ENCODE data around the gene TMEM269.
A peak's percentile ranks its signal among the peaks of the same experiment; 100 is the strongest.
"Not testable (repeated sequence)": the region's sequence is repeated elsewhere in the genome, so short reads cannot be mapped to it uniquely, and the experiment has no call there.

The TMEM269 gene

GRCh38 chr1:42748461-42749410 lies 36.1 kb upstream of the TMEM269 start:
- DNase-seq: no peak

DNA sequence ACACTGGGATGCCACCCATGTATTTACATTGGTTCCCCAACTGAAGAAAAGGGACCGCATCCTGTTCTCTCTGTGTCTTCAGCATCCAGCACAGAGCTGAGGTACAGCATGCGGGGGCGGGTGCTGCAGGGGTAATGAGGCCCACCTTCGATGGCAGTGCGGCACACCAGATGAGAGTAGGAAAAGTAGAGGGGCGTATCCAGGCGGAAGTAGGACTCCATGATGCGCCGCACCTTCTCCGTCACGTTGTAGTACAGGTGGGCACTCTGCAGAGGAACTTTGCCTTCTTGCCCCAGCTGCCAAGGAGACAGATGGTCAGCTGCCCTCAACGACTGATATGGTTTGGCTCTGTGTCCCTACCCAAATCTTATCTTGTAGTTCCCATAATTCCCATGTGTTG lies 34.8 kb upstream of the TMEM269 start:
- DNase-seq: no peak

GRCh38 chr1:42751511-42752070 lies 33.2 kb upstream of the TMEM269 start:
- DNase-seq: not testable (repeated sequence)

DNA sequence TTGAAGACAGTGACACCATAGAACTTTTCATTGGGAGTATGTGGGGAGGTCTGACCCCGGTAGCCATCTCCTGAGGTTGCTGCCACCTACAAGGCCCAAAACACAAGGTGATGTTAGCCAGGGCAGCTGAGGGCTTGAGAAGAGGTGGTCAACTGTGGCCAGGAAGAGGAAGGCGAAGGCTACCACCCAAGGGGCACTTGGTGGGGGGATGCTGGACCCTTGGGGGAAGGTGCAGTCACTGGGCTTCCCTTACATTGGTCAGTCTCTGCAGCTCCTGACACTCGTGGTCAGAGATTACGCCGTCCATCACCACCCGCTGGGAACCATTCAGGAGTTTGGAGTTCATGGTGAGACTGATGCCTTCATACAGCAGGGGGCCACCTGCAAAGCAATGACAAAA lies 32.5 kb upstream of the TMEM269 start:
- DNase-seq: no peak

DNA sequence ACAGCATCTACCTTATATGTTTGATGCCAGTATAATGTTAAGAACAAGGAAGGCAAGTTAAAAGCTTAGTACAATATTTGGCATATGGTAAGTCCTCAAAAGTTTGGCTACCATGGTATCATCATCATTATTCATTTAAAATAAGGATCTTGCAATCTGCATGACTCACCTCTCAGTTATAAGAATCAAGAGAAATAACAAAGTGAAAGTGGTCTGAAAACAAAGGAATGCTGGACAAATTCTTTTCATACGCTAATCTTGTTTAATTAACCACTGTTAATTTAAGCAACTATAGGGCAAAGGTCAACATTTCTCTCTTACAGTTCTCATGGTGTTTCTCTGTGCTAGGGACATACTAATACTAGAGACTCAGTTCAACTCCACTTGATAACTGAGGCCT lies 31.7 kb upstream of the TMEM269 start:
- no peak for DNase-seq

DNA sequence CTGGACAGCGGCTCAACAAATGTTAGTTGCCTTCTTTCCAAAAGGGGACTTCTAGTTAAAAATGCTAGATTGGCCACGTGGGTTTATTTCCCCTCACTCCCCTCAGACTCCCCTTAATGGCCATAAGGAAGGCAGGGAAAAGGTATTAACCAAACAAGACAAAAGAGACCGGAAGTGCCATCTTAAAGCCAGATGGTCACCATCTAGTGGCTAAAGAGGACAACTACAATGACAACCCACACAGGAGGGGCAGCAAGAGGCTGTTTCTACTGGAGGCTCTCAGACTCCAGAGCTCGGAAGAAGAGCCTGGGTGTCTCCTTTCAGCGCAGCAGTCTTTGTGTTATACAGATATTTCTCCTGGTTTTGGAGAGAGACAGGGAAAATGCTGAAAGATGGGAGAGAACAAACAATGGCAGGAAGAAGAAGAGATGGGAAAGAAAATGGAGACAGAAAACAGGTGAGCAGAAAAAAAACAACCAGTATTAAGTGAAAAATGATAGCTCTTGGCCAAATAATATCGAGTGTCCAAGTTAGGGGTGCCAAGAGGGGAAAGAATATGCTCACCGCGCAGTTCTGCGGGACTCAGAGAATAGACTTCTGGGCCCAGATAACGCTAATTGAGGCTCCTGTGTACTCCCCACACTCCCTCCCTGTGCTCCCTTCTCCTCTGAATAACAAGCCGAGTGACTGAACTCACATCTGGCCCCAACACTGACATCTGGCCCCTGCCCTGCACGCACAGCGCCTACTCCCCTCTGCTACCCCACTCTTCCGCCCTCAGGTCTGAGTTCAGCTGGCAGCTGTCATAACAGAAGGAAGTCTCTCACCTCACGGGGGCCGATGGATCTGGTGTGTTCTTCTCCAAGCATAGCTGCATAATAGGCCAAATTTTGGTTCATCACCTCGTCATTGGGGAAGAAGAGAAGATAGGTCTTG lies 27.6 kb upstream of the TMEM269 start:
- peak; percentile 89 for DNase-seq

DNA sequence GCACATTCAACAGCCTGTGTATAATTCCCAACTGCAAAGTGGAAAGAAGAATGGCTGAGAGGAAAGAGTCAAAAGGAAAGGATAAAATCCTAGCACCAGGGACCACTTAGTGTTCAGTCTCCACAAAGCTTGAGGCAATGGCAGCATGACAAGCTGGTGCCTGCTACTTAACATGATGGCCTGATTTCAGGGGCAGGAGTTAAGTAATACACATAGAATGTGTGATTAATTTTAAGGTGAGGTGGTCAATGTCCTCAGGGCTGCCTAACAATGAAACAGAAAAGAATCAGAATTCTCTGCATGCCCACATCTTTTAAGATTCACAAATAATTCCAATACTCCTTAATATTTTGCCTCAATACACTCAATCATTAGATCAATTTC lies 26.9 kb upstream of the TMEM269 start:
- no peak for DNase-seq

DNA sequence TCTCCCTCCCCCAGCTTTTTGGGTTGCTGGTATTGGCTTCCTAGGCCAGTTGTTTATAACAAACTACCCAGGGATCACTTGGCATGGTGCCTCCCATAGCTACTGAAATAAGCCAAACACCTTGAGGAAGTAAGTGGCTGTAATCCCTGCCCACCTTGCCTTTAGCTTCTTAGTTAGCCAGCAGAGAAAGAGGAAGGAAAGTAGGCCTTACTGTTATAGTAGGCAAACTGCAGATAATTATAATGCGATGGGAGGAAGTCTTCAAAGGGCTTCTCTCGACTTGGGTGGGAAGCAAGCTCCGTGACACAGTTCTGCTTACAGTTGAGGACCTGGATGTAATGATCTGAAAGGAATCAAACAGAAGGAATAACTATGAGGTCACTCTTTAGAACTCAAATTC lies 26.1 kb upstream of the TMEM269 start:
- no peak for DNase-seq

- no peak for DNase-seq
These were observed 25.7 kb upstream of the TMEM269 start for GRCh38 chr1:42759114-42759513.

- no peak for DNase-seq
These were observed 23.2 kb upstream of the TMEM269 start for GRCh38 chr1:42761567-42761966.

- DNase-seq: no peak
These were observed 22.5 kb upstream of the TMEM269 start for GRCh38 chr1:42762269-42762668.

DNA sequence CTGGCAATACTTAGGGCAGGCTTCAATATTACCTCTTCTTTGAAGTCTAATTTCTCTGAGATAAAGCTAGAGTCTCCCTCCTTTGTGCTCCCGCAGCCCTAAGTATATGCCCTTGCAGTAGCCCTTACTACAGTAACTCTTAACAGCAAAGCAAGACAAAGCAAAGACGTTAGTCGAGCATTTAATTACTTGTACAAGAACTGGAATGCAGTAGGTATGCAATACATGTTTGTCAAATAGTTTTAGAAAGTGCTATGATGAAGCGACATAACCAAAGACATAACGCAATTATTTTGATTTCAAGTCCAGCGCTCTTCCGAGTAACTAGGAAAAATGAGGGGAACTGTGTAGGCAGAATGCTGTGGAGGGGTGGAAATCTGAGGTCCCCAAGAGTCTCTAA lies 19.5 kb upstream of the TMEM269 start:
- no peak for DNase-seq

DNA sequence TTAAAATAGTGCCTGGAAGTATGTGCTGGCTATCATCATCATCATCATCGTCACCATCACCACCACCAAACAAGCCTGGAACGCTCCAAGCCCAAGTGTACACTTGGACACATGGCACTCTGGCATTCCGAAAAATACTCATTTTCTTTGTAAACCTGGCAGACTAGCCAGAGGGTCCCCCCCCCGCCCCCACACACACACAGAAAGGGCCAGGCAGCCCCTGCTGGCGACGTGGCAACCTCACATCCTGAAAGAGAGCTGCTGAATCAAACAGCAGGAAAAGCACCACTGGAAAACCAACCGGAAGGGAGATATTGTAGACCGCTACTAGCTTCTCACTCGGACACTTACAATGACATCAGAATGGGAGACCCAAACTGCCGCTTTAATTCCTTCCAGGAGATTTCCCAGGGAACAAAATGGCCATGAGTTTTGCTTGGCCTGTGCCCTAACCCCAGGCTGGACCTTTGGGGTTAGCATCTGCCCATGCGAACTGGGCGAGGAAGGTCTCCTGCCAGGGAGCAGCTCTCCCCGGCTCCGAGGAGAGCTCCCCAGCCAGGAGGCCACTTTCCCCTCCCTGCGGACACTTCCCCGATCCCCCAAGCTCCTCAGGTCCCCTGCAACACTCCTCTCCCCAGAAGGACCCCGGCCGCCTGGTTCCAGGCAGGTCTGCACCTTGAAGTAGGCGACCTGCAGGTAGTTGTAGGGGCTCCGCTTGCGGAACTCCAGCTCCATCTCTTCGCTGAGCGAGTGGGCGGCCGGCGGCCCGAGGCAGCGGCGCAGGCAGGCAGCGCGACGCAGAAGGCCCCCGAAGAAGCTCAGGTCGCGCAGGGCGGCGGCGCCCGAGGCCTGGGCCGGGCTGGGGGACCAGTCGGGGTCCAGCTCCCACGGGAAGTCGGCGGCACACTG lies 18.7 kb upstream of the TMEM269 start:
- DNase-seq: peak; percentile 75

- DNase-seq: peak; percentile 99
These were observed 17.9 kb upstream of the TMEM269 start, which contains the start of the genes C1orf50 and P3H1 for GRCh38 chr1:42766741-42767509. C1orf50 (plus strand) TSS chr1:42767249; CDS start chr1:42767312, 63 bp downstream. P3H1 (minus strand) TSS chr1:42767028; CDS start chr1:42766971, 57 bp downstream.

GRCh38 chr1:42767510-42768000 lies 17.2 kb upstream of the TMEM269 start:
- peak; percentile 76 for DNase-seq

DNA sequence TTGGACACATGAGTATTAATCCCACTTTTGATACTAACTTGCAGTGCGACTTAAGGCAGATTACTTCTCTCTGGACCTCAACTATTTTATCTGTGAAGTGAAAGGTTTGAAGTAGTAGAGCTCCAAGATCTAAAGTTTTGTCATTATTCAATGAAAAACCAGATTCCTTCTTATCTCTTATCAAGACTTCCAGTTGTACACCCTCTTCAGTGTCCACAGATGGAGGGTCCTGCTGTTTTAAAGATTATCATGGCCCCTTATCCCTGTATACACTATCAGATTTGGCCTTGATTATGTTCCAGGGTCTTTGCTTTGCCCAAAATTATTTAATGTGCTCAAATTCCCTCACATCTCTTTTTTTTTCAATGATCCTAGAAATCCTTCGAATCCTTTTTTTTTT lies 16.6 kb upstream of the TMEM269 start:
- no peak for DNase-seq

GRCh38 chr1:42769811-42770210 lies 15.0 kb upstream of the TMEM269 start:
- no peak for DNase-seq

GRCh38 chr1:42773420-42773819 lies 11.4 kb upstream of the TMEM269 start:
- DNase-seq: no peak

- no peak for DNase-seq
These were observed 9.8 kb upstream of the TMEM269 start for GRCh38 chr1:42774928-42775526.

GRCh38 chr1:42776502-42776901 lies 8.3 kb upstream of the TMEM269 start:
- DNase-seq: no peak

DNA sequence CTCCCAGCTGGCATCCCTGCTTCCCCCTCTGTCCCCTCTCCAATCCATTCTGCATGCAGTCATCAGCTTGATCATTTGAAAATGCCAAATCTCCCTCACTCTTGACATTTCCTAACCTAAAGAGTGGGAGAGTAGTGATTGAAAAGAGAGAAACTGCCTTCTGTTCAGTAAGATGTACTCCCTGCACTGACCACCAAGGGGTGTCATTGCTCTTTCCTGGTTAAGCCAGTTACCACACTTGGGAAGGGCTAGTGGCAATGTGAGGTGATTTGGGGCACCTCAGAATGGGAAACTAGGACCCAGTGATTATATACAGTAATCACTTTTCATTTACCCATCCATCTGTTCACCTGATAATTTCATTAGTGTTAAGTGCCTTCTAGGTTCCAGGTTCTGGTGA lies 6.9 kb upstream of the TMEM269 start:
- DNase-seq: peak; percentile 72
